ENCODE results near the gene ELP4. TPM values are rescaled to one million over a fixed set of nuclear protein-coding genes. Genes with fewer than 3 reads are reported as not detected.

The ELP4 gene, protein sequence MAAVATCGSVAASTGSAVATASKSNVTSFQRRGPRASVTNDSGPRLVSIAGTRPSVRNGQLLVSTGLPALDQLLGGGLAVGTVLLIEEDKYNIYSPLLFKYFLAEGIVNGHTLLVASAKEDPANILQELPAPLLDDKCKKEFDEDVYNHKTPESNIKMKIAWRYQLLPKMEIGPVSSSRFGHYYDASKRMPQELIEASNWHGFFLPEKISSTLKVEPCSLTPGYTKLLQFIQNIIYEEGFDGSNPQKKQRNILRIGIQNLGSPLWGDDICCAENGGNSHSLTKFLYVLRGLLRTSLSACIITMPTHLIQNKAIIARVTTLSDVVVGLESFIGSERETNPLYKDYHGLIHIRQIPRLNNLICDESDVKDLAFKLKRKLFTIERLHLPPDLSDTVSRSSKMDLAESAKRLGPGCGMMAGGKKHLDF
- total RNA-seq: 37.1 TPM

DNA sequence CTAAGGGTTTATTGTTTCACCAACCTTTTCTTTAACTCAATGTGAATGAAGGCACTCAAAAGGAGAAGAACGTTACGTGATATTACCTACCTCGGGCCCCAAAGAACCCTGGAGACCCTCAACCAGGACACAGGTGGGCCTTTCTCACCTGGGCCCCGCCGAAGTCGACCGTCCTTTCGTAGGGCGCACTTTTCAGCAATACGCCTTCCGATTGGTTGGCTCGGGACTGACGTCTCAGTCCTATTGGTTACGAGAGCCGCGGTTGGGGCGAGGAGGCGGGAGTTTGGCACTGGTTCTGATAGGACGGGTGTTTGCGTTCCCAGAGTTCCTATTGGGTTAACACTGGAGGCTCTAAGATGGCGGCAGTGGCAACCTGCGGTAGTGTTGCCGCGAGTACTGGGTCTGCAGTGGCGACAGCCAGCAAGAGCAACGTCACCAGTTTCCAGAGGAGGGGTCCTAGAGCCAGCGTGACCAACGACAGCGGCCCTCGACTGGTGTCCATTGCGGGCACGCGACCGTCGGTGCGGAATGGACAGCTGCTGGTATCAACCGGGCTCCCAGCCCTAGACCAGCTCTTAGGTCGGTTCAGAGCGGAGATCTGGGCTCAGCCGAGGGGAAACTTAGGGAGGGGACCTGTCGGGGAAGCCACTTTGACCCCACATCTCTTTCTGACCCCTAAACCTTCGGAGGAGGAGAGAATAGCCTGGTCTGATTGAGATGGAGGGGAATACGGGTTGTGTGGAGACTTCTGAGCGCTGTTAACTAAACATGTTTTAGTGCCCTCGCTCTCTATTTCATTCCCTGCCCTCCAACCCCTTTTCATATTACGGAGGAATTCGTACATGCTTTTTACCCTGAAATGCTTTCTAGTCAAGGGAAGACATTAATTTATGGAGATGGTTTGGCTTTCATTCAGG is at the start of gene ELP4, which contains the start of gene IMMP1L:
ELP4 (plus strand) TSS at position 339 of the 917 bp plus-strand sequence; CDS start at position 357, 18 bp downstream.
IMMP1L (minus strand) TSS at position 194 of the 917 bp plus-strand sequence. CDS start 46,346 bp downstream, outside the sequence.
- peak within 1 kb of the TSS; percentile 56 to 98 for H3K4me3 ChIP-seq
- DNase-seq (ENCODE audit: low spot score in 2 of 2): peak; percentile 86 to 98
- H3K27me3 ChIP-seq: no peaks in the 10 kb centered on the region
- no peaks in the 10 kb centered on the region for H3K9me3 ChIP-seq
- intact Hi-C loops (cut with DNase I): loop anchor here (1.0 to 10.0 kb wide), 3 partner anchors 140 to 925 kb away; partner anchors contain the start of genes DCDC1, DNAJC24, MPPED2 and RCN1
- H3K36me3 ChIP-seq: no peaks in the 10 kb centered on the region
- H3K4me1 ChIP-seq: peaks cover 0 to 13% of the 10 kb centered on the region in 2 donors
- peak within 1 kb of the TSS; percentile 65 to 90 for H3K27ac ChIP-seq
- TF ChIP-seq, protein P1, sequence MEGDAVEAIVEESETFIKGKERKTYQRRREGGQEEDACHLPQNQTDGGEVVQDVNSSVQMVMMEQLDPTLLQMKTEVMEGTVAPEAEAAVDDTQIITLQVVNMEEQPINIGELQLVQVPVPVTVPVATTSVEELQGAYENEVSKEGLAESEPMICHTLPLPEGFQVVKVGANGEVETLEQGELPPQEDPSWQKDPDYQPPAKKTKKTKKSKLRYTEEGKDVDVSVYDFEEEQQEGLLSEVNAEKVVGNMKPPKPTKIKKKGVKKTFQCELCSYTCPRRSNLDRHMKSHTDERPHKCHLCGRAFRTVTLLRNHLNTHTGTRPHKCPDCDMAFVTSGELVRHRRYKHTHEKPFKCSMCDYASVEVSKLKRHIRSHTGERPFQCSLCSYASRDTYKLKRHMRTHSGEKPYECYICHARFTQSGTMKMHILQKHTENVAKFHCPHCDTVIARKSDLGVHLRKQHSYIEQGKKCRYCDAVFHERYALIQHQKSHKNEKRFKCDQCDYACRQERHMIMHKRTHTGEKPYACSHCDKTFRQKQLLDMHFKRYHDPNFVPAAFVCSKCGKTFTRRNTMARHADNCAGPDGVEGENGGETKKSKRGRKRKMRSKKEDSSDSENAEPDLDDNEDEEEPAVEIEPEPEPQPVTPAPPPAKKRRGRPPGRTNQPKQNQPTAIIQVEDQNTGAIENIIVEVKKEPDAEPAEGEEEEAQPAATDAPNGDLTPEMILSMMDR (IDR thresholded peaks at IDR 0.05): no peak

DNA sequence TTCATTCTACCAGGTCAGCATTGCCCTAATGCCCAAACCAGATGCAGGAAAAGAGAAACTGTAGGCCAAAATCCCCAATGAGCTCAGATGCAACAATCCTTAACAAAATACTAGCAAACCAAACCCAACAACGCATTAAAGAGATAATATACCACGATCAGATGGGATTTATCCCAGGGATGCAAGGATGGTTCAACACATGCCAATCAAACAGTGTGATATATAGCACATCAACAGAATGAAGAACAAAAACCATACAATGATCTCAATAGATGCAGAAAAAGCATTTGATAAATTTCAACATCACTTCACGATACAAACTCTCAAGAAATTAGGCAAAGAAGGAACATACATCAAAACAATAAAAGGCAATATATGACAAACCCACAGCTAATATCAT is 45.1 kb upstream of the ELP4 start:
- TF ChIP-seq, protein P1 (IDR thresholded peaks at IDR 0.05): no peak
- H3K36me3 ChIP-seq: peaks cover 0 to 9% of the 10 kb centered on the region in 2 donors
- DNase-seq (ENCODE audit: low spot score in 2 of 2): no peak
- no peak overlapping the region for H3K4me3 ChIP-seq
- peaks cover 0 to 19% of the 10 kb centered on the region in 2 donors for H3K9me3 ChIP-seq
- no peak overlapping the region for H3K27ac ChIP-seq
- no peaks in the 10 kb centered on the region for H3K27me3 ChIP-seq
- H3K4me1 ChIP-seq: no peaks in the 10 kb centered on the region
- intact Hi-C loops (cut with DNase I): no loop called here

DNA sequence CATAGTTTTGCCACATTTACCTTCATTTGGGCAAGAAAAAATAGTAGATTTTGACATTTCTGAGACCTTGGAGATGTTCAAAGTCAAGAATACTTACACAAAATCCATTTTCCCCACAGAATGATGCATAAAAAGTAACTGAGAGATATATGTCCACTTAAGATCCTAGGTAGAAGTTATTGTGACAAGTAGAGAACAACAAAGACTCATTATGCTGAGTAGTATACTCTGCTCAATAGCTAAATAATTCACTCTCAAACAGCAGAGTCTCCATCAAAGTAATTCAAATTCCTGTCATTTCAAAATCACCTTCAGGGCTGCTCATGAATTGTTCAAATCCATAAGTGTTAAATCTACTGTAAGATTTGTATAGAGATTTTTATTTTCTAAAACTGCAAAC is 35.5 kb upstream of the ELP4 start:
- H3K27ac ChIP-seq: no peak overlapping the region
- intact Hi-C loops (cut with DNase I): no loop called here
- H3K27me3 ChIP-seq: no peaks in the 10 kb centered on the region
- no peaks in the 10 kb centered on the region for H3K9me3 ChIP-seq
- TF ChIP-seq, protein P1 (IDR thresholded peaks at IDR 0.05): no peak
- H3K4me1 ChIP-seq: no peaks in the 10 kb centered on the region
- no peaks in the 10 kb centered on the region for H3K36me3 ChIP-seq
- no peak for DNase-seq (ENCODE audit: low spot score in 2 of 2)
- H3K4me3 ChIP-seq: no peak overlapping the region

DNA sequence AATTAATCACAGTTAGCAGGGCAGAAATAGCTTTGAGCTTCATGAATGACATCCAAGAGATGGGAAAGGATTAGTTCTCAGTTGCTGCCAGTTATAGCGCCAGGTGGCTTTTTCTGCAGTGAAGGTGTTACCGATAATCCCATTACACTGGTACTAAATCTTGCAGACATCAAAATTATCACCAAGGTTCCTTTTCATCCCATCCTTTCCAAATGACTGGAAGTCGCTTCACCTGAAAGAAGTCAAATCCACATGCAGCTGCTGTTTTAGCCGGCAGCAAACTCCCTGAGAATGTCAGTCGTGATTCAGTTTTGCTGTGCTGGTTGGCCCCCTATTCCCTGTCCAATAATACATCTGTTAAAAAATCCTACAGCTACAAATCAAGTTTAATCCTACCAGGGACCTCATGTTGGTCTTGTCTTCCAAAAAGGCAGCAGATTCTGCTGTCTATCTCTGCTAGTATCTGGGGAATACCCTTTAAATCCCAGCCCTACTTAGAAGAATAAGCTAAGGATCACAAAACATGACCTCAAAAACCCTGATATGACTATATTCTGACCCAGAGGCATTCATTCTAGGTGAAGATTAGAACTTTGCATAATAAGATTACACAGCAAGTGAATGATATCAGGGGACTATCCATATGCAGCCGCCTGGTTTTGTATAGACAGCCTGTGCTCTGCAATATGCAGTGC is 31.9 kb upstream of the ELP4 start:
- Histone ChIP-seq H3K4me3 (no peak overlapping the region), H3K9me3 (no peaks in the 10 kb centered on the region), H3K4me1 (no peaks in the 10 kb centered on the region), H3K27me3 (no peaks in the 10 kb centered on the region), H3K27ac (no peak overlapping the region), H3K36me3 (no peaks in the 10 kb centered on the region)
- no peak for DNase-seq (ENCODE audit: low spot score in 2 of 2)
- intact Hi-C loops (cut with DNase I): no loop called here
- TF ChIP-seq, protein P1 (IDR thresholded peaks at IDR 0.05): no peak

DNA sequence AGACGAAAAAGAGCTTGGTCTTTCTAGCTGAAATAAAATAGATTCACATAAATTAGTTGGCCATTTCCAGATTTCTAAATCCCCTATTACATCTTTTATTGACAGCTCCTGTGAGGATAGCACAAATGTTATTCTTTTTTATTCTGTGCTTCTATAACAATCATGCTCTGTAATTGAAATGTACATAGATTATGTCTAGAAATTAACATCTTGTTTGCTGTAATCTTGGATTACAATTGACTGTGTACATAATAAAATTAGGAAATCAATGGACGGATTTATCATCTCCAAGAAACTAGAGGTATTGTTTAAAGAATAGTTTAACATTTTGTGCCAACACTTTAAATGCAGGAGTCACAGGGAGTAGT is 31.4 kb upstream of the ELP4 start:
- DNase-seq (ENCODE audit: low spot score in 2 of 2): no peak
- intact Hi-C loops (cut with DNase I): no loop called here
- Histone ChIP-seq H3K36me3 (no peaks in the 10 kb centered on the region), H3K4me3 (no peak overlapping the region), H3K27me3 (no peaks in the 10 kb centered on the region), H3K9me3 (no peaks in the 10 kb centered on the region), H3K4me1 (no peaks in the 10 kb centered on the region), H3K27ac (no peak overlapping the region)
- TF ChIP-seq, protein P1 (IDR thresholded peaks at IDR 0.05): no peak
